GM23338 (cell line): ENCODE measurements around the gene ADSL.

Experiments used
- EZH2 ChIP-seq: fragments of 200-600 bp; sonication (generic); IDR thresholded peaks from one replicate; pipeline ENCODE4 v1.8.0; 2017; ENCODE audit warnings: antibody characterized with exemption, mild to moderate bottlenecking, low read depth; ENCODE audit not compliant: unreplicated experiment
- EZH2phosphoT487 ChIP-seq: fragments of 200-600 bp; sonication (generic); IDR thresholded peaks from one replicate; pipeline ENCODE4 v1.8.1; 2018; ENCODE audit warnings: antibody characterized with exemption; ENCODE audit not compliant: unreplicated experiment
- POLR2AphosphoS5 ChIP-seq: IDR thresholded peaks from 2 replicates; pipeline ENCODE4 v1.6.1; 2016; ENCODE audit warnings: antibody characterized with exemption, low read depth
- TF ChIP-seq, protein P1 (sequence below), 2 experiments: fragments of 200-600 bp in 1 of 2; sonication (generic) in 1 of 2; conservative IDR thresholded peaks; 2 replicates each; pipeline versions ENCODE4 v1.5.1 to v1.6.1; 2016 to 2017; ENCODE audit warnings: antibody characterized with exemption in 2 of 2, low read depth in 2 of 2, mild to moderate bottlenecking in 2 of 2, moderate library complexity in 1 of 2

DNA sequence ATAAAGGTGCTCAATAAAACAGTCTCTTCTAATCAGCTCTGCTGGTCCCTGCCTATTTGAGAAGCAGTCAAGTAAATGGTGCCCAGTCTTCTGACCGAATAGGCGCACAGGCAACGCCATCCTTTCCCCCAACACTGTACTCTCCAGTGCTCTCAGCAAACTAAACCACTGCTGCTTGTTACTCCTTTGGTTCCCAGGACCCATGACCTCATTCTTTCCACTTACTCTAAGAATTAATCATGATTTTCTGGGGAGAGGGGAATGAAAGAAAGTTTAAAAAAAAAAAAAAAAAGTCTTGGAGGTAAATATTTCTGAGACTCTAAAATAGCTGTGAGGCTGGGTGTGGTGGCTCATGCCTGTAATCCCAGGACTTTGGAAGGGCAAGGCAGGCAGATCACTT, 87.8 kb downstream of the ADSL start:
- no peak for TF ChIP-seq EZH2
- no peak for TF ChIP-seq EZH2phosphoT487
- TF ChIP-seq, protein P1, sequence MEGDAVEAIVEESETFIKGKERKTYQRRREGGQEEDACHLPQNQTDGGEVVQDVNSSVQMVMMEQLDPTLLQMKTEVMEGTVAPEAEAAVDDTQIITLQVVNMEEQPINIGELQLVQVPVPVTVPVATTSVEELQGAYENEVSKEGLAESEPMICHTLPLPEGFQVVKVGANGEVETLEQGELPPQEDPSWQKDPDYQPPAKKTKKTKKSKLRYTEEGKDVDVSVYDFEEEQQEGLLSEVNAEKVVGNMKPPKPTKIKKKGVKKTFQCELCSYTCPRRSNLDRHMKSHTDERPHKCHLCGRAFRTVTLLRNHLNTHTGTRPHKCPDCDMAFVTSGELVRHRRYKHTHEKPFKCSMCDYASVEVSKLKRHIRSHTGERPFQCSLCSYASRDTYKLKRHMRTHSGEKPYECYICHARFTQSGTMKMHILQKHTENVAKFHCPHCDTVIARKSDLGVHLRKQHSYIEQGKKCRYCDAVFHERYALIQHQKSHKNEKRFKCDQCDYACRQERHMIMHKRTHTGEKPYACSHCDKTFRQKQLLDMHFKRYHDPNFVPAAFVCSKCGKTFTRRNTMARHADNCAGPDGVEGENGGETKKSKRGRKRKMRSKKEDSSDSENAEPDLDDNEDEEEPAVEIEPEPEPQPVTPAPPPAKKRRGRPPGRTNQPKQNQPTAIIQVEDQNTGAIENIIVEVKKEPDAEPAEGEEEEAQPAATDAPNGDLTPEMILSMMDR (conservative IDR thresholded peaks at IDR 0.05; ENCODE audit: low read depth in 2 of 2): no peak
- TF ChIP-seq POLR2AphosphoS5: no peak
